H1 (cell line): Measurements from ENCODE around the gene SYK. TPM values are rescaled to one million over a fixed set of nuclear protein-coding genes. Genes with fewer than 3 reads are reported as not detected.

ENCODE experiments used
- KDM5A ChIP-seq: fragments of 200-600 bp; IDR thresholded peaks from 2 replicates; pipeline ENCODE4 v1.7.1; 2012; ENCODE audit warnings: mild to moderate bottlenecking, low read length, inconsistent platforms, mixed read lengths
- MAFK ChIP-seq: IDR thresholded peaks from 2 replicates; pipeline ENCODE4 v1.6.1; 2012; ENCODE audit warnings: low read depth, mild to moderate bottlenecking, improper control_type of control experiment, low read length
- SIRT6 ChIP-seq: IDR thresholded peaks from one replicate; pipeline ENCODE4 v1.7.1; 2012; ENCODE audit warnings: low read length, inconsistent platforms
- SP4 ChIP-seq: IDR thresholded peaks from 2 replicates; pipeline ENCODE4 v1.6.1; 2012; ENCODE audit warnings: low read length, inconsistent platforms
- YY1 ChIP-seq: IDR thresholded peaks from 2 replicates; pipeline ENCODE4 v1.6.1; 2011; ENCODE audit warnings: low read depth, mild to moderate bottlenecking, low read length
- polyA plus RNA-seq, 7 experiments: library from polyadenylated mRNA; depleted of rRNA in 3 of 7; stranded (reverse) in 5 of 7; unstranded in 2 of 7; fragments of >200 nt in 5 of 7; fragments of 200-250 nt in 2 of 7; gene quantifications; 1 replicate in 5 of 7; 2 replicates in 1 of 7; 4 replicates in 1 of 7; pipeline versions ENCODE4 v1.2.1 to v1.2.3, GENCODE V29; 2011 to 2013; ENCODE audit warnings: missing spikeins in 2 of 7, mixed read lengths in 2 of 7
- total RNA-seq: library from RNA; stranded (reverse); fragmentation: NEBNext Ultra II Directional; extraction: Animal tissue kit (Norgen Biotek cat#: 25700); gene quantifications from 2 replicates; pipeline ENCODE4 v1.2.1, GENCODE V29; 2021
- TF ChIP-seq, protein P1 (sequence below): fragments of 300-600 bp; sonication (generic); IDR thresholded peaks from 2 replicates; pipeline ENCODE4 v1.7.1; 2012; ENCODE audit warnings: low read length, moderate library complexity, mild to moderate bottlenecking, inconsistent platforms; ENCODE audit not compliant: insufficient replicate concordance
- TF ChIP-seq, protein P2 (sequence below): IDR thresholded peaks from 2 replicates; pipeline ENCODE4 v1.6.1; 2011; ENCODE audit warnings: low read length, improper control_type of control experiment

Gene SYK
- total and polyA plus RNA-seq, 2 of the 8 experiments (the other 6 are each of a cell fraction or from before 2014, with no cell fraction given): 1.5 to 4.4 TPM

DNA sequence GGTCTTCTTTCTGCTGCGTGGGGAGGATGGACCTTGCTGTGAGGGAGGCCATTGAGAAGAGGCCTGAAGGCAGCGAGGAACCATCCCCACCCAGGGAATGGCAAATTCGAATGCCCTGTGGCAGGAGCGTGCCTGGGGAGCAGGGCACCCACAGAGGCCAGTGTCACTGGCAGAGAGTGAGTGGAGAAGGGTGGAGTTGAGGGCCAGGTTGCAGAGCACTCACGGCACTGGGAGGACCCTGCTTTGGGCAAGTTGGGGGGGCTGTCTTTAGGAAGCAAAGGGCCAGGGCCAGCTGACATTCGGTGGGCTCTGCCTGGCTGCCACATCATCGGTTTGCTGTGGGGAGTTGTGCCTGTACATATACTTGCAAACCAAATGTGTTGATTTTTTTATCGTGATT is 47.2 kb downstream of the SYK start (continued):
- TF ChIP-seq, protein P1, sequence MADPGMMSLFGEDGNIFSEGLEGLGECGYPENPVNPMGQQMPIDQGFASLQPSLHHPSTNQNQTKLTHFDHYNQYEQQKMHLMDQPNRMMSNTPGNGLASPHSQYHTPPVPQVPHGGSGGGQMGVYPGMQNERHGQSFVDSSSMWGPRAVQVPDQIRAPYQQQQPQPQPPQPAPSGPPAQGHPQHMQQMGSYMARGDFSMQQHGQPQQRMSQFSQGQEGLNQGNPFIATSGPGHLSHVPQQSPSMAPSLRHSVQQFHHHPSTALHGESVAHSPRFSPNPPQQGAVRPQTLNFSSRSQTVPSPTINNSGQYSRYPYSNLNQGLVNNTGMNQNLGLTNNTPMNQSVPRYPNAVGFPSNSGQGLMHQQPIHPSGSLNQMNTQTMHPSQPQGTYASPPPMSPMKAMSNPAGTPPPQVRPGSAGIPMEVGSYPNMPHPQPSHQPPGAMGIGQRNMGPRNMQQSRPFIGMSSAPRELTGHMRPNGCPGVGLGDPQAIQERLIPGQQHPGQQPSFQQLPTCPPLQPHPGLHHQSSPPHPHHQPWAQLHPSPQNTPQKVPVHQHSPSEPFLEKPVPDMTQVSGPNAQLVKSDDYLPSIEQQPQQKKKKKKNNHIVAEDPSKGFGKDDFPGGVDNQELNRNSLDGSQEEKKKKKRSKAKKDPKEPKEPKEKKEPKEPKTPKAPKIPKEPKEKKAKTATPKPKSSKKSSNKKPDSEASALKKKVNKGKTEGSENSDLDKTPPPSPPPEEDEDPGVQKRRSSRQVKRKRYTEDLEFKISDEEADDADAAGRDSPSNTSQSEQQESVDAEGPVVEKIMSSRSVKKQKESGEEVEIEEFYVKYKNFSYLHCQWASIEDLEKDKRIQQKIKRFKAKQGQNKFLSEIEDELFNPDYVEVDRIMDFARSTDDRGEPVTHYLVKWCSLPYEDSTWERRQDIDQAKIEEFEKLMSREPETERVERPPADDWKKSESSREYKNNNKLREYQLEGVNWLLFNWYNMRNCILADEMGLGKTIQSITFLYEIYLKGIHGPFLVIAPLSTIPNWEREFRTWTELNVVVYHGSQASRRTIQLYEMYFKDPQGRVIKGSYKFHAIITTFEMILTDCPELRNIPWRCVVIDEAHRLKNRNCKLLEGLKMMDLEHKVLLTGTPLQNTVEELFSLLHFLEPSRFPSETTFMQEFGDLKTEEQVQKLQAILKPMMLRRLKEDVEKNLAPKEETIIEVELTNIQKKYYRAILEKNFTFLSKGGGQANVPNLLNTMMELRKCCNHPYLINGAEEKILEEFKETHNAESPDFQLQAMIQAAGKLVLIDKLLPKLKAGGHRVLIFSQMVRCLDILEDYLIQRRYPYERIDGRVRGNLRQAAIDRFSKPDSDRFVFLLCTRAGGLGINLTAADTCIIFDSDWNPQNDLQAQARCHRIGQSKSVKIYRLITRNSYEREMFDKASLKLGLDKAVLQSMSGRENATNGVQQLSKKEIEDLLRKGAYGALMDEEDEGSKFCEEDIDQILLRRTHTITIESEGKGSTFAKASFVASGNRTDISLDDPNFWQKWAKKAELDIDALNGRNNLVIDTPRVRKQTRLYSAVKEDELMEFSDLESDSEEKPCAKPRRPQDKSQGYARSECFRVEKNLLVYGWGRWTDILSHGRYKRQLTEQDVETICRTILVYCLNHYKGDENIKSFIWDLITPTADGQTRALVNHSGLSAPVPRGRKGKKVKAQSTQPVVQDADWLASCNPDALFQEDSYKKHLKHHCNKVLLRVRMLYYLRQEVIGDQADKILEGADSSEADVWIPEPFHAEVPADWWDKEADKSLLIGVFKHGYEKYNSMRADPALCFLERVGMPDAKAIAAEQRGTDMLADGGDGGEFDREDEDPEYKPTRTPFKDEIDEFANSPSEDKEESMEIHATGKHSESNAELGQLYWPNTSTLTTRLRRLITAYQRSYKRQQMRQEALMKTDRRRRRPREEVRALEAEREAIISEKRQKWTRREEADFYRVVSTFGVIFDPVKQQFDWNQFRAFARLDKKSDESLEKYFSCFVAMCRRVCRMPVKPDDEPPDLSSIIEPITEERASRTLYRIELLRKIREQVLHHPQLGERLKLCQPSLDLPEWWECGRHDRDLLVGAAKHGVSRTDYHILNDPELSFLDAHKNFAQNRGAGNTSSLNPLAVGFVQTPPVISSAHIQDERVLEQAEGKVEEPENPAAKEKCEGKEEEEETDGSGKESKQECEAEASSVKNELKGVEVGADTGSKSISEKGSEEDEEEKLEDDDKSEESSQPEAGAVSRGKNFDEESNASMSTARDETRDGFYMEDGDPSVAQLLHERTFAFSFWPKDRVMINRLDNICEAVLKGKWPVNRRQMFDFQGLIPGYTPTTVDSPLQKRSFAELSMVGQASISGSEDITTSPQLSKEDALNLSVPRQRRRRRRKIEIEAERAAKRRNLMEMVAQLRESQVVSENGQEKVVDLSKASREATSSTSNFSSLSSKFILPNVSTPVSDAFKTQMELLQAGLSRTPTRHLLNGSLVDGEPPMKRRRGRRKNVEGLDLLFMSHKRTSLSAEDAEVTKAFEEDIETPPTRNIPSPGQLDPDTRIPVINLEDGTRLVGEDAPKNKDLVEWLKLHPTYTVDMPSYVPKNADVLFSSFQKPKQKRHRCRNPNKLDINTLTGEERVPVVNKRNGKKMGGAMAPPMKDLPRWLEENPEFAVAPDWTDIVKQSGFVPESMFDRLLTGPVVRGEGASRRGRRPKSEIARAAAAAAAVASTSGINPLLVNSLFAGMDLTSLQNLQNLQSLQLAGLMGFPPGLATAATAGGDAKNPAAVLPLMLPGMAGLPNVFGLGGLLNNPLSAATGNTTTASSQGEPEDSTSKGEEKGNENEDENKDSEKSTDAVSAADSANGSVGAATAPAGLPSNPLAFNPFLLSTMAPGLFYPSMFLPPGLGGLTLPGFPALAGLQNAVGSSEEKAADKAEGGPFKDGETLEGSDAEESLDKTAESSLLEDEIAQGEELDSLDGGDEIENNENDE: no peak
- TF ChIP-seq, protein P2, sequence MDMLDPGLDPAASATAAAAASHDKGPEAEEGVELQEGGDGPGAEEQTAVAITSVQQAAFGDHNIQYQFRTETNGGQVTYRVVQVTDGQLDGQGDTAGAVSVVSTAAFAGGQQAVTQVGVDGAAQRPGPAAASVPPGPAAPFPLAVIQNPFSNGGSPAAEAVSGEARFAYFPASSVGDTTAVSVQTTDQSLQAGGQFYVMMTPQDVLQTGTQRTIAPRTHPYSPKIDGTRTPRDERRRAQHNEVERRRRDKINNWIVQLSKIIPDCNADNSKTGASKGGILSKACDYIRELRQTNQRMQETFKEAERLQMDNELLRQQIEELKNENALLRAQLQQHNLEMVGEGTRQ: no peak
- TF ChIP-seq SP4 (no peak), KDM5A (no peak), SIRT6 (no peak), MAFK (no peak), YY1 (no peak)
